HFFc6 (cell line): Measurements from ENCODE around the gene PTPRM. TPM values are rescaled to one million over a fixed set of nuclear protein-coding genes. Genes with fewer than 3 reads are reported as not detected.

Experiments used
- DNase-seq: peaks from one replicate; pipeline ENCODE4 v3.0.0-alpha.2; 2018
- H3K27ac Mint-ChIP-seq: 2 replicates; pipeline ENCODE4 v1.8.0; 2020; ENCODE audit warnings: mild to moderate bottlenecking, mixed read lengths
- H3K27me3 Mint-ChIP-seq: 2 replicates; pipeline ENCODE4 v1.8.0; 2021; ENCODE audit warnings: mild to moderate bottlenecking, moderate library complexity, mixed read lengths; ENCODE audit not compliant: insufficient read depth
- H3K36me3 Mint-ChIP-seq: 2 replicates; pipeline ENCODE4 v1.8.0; 2021; ENCODE audit warnings: low read depth, mixed read lengths
- H3K4me1 Mint-ChIP-seq: 2 replicates; pipeline ENCODE4 v1.8.0; 2020; ENCODE audit warnings: low read depth, mixed read lengths
- H3K4me3 Mint-ChIP-seq: 2 replicates; pipeline ENCODE4 v1.8.0; 2020; ENCODE audit warnings: mild to moderate bottlenecking, moderate library complexity, mixed read lengths
- H3K9me3 Mint-ChIP-seq: 2 replicates; pipeline ENCODE4 v1.8.0; 2020; ENCODE audit warnings: mild to moderate bottlenecking, mixed read lengths
- CTCF ChIP-seq: fragments of 200-600 bp; sonication (generic); IDR thresholded peaks from 2 replicates; pipeline ENCODE4 v1.5.0; 2021; ENCODE audit warnings: antibody characterized with exemption, mild to moderate bottlenecking
- total RNA-seq, 6 experiments: library from RNA; stranded (reverse); fragmentation: NEBNext Ultra II Directional; extraction: Animal tissue kit (Norgen Biotek cat#: 25700); gene quantifications; 2 replicates in 1 of 6; 3 replicates in 5 of 6; pipeline ENCODE4 v1.2.3, GENCODE V29; 2021

PTPRM gene
- total RNA-seq, 6 experiments from 2014 or later = 39.4 to 49.8 (median 43.8) TPM

DNA sequence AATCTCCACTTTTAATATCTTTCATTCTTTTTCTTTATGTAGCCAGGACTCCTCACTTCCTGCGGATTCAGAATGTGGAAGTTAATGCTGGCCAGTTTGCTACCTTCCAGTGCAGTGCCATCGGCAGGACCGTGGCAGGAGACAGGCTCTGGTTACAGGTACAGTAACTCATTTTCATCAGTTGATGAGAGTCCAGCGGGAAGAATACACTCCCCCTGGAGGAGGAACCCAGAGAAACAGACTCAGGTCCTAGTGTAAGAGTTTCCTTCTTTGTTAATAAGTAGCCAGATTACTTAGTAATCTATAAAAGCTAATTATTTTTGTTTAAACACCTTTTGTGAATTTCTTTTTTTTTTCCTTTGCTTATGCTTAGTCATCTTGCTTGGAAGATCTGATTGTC lies 359.4 kb downstream of the PTPRM start:
- H3K4me1 Mint-ChIP-seq = peaks cover 39% of the 10 kb centered on the region
- H3K27me3 Mint-ChIP-seq = no peaks in the 10 kb centered on the region; the same call in none of the 2 replicates
- peaks cover 16% of the 10 kb centered on the region for H3K36me3 Mint-ChIP-seq
- H3K27ac Mint-ChIP-seq = no peak overlapping the region
- TF ChIP-seq CTCF = 0 out of 2 replicates have a peak, but pooled peaks have one; percentile 41
- H3K4me3 Mint-ChIP-seq = no peak overlapping the region
- H3K9me3 Mint-ChIP-seq = no peaks in the 10 kb centered on the region
- DNase-seq = no peak

DNA sequence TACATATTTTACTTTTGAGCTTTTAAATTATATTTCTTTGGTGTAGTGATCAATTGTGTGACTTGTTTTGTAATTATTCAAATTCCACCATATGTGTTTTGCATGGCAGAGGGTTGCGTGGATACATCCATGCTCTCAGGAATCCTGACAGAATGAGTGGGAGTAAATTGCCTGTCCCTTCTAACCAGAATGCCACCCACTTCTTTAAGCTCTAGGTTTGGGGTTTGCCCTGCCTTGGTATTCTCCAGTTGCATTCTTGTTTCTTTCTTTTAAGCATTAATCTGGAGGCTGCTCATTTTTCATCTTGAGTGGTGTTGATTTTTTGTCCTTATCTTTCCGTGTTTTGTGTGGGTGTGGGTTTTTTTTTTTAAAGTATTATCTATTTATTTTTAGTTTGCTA lies 360.0 kb downstream of the PTPRM start:
- DNase-seq = no peak
- no peaks in the 10 kb centered on the region; the same call in none of the 2 replicates for H3K27me3 Mint-ChIP-seq
- H3K9me3 Mint-ChIP-seq = no peaks in the 10 kb centered on the region
- TF ChIP-seq CTCF = no peak
- no peak overlapping the region for H3K27ac Mint-ChIP-seq
- peaks cover 33% of the 10 kb centered on the region for H3K4me1 Mint-ChIP-seq
- H3K36me3 Mint-ChIP-seq = peaks cover 12% of the 10 kb centered on the region
- no peak overlapping the region for H3K4me3 Mint-ChIP-seq

DNA sequence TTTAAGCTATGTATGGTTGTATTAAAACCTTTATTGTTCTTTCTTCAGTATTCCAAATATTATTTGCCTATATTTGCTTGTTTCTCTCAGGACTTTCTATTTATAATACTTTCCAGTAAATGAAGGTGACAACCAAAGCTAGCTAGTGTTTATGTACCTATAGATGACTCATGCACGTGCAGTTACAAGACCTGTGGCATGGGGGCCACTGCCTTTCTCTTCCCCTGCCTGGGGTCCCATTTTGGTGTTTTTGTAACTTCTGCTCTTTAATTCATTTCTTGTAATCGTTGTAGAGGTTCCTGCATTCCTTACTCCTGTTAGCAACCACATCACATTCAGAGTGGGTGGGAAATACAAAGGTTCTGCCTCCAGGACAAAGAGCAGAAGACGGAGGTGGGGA lies 364.6 kb downstream of the PTPRM start:
- peaks cover 12% of the 10 kb centered on the region for H3K36me3 Mint-ChIP-seq
- H3K9me3 Mint-ChIP-seq = no peaks in the 10 kb centered on the region
- no peak overlapping the region for H3K4me3 Mint-ChIP-seq
- H3K27ac Mint-ChIP-seq = no peak overlapping the region
- peaks cover 10% of the 10 kb centered on the region; the same call in 1 of the 2 replicates for H3K4me1 Mint-ChIP-seq
- no peaks in the 10 kb centered on the region; the same call in 1 of the 2 replicates for H3K27me3 Mint-ChIP-seq
- TF ChIP-seq CTCF = no peak
- DNase-seq = no peak

DNA sequence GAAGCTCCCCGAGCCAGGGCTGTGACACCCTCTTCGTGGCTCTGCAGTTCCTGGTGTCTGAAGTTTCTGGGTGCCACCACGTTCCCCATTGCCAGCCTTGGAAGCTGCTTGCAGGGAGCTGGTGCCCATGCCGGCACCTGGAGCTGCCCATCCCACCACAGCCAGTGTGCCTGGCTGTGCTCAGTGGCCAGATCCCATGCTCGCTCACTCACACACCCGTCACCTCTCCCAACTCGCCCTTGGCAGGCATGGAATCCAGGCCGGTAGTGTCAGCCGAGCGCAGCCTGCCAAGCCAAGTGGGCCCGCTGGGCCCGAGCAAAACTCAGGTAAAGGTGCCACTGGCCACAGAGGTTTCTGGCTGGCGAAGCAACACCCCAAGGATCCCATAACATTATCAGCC lies 370.2 kb downstream of the PTPRM start:
- no peak for TF ChIP-seq CTCF
- H3K4me1 Mint-ChIP-seq = peaks cover 8% of the 10 kb centered on the region
- no peaks in the 10 kb centered on the region for H3K9me3 Mint-ChIP-seq
- DNase-seq = no peak
- no peaks in the 10 kb centered on the region for H3K36me3 Mint-ChIP-seq
- peaks cover 5% of the 10 kb centered on the region; the same call in 1 of the 2 replicates for H3K27me3 Mint-ChIP-seq
- no peak overlapping the region for H3K27ac Mint-ChIP-seq
- H3K4me3 Mint-ChIP-seq = no peak overlapping the region

DNA sequence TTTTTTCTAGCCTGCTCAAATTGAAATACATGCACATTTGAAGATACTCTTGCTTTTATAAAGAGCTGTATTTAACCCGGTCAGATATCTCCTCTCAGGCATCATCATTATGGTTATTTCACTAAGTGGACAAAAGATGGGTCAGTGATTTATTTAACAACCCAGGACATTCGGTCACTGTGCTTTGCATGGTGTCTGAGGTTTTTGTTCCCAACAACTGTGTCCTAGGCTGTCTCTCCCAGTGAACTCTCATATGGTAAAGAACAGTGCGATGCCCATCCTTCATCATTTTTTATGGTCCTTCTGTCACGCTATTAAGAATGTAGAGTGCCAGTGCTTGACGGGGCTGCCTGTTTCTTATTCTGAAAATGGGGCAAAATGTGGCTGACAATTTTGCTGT lies 372.4 kb downstream of the PTPRM start:
- H3K27me3 Mint-ChIP-seq = peaks cover 6% of the 10 kb centered on the region
- H3K4me1 Mint-ChIP-seq = peaks cover 26% of the 10 kb centered on the region
- no peaks in the 10 kb centered on the region for H3K9me3 Mint-ChIP-seq
- DNase-seq = no peak
- peaks cover 14% of the 10 kb centered on the region for H3K36me3 Mint-ChIP-seq
- TF ChIP-seq CTCF = no peak
- H3K27ac Mint-ChIP-seq = no peak overlapping the region
- no peak overlapping the region for H3K4me3 Mint-ChIP-seq

DNA sequence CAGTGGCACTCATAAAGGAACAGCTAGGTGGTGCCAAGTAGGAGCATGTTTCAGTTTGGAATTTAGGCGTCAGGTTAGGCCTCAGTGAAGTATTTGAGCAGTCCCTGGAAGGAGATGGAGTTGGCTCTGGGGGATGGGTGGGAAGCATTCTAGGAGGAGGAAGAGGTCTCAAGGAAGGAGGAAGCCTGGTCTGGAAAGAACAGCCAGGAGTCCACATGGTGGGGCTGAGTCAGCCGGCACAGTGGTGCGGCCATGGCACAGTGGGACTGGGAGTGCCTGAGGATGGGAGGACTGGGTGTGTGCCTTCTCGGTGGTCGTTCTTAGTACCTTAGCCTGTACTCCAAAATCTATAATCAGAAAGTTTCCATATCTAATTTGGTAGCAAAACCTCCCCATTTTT lies 373.3 kb downstream of the PTPRM start:
- TF ChIP-seq CTCF = no peak
- H3K27ac Mint-ChIP-seq = no peak overlapping the region
- no peaks in the 10 kb centered on the region for H3K9me3 Mint-ChIP-seq
- H3K4me1 Mint-ChIP-seq = peaks cover 34% of the 10 kb centered on the region
- H3K36me3 Mint-ChIP-seq = peaks cover 14% of the 10 kb centered on the region
- peaks cover 6% of the 10 kb centered on the region for H3K27me3 Mint-ChIP-seq
- H3K4me3 Mint-ChIP-seq = no peak overlapping the region
- DNase-seq = no peak
